WTC11 (cell line): ENCODE measurements around the gene SGPL1. TPM values are rescaled to one million over a fixed set of nuclear protein-coding genes. Genes with fewer than 3 reads are reported as not detected.

Source experiments
- ATAC-seq: fragments of 200-7000 bp; cut with Tn5 transposase; 2 replicates; pipeline ENCODE4 v1.10.0; 2021; ENCODE audit warnings: mild to moderate bottlenecking, moderate library complexity
- CTCF ChIA-PET: fragments of 300-600 bp; sonication (Branson Sonifier 250); formaldehyde crosslinking; loops from one replicate; lab custom pipeline; 2021; ENCODE audit warnings: antibody characterized with exemption; lab: Charles Lee
- POLR2A ChIA-PET: fragments of 350-600 bp; sonication (Branson Sonifier 250); formaldehyde crosslinking; loops from one replicate; lab custom pipeline; 2021; ENCODE audit warnings: antibody characterized with exemption; lab: Charles Lee
- DNase-seq: peaks from one replicate; pipeline ENCODE4 v3.0.0; 2021; ENCODE audit warnings: low spot score
- H3K27ac Mint-ChIP-seq: 2 replicates; pipeline ENCODE4 v1.8.0; 2021; ENCODE audit warnings: mixed read lengths
- H3K27me3 Mint-ChIP-seq: 2 replicates; pipeline ENCODE4 v1.8.0; 2021; ENCODE audit warnings: low read depth, mild to moderate bottlenecking, moderate library complexity, mixed read lengths
- H3K36me3 Mint-ChIP-seq: 2 replicates; pipeline ENCODE4 v1.8.0; 2021; ENCODE audit warnings: mixed read lengths
- H3K4me1 Mint-ChIP-seq: 2 replicates; pipeline ENCODE4 v1.8.0; 2022; ENCODE audit warnings: mixed read lengths
- H3K4me3 Mint-ChIP-seq: 2 replicates; pipeline ENCODE4 v1.8.0; 2021; ENCODE audit warnings: mild to moderate bottlenecking, moderate library complexity, mixed read lengths
- H3K9me3 Mint-ChIP-seq: 2 replicates; pipeline ENCODE4 v1.8.0; 2021; ENCODE audit warnings: mixed read lengths
- CBFB ChIP-seq: sonication (generic); formaldehyde crosslinking; IDR thresholded peaks from 2 replicates; pipeline ENCODE4 v1.8.1; 2022; ENCODE audit warnings: mild to moderate bottlenecking, low read depth, missing genetic modification reagents
- CREB1 ChIP-seq: sonication (generic); formaldehyde crosslinking; IDR thresholded peaks from 2 replicates; pipeline ENCODE4 v1.8.0; 2023; ENCODE audit warnings: mild to moderate bottlenecking, missing genetic modification reagents
- E2F1 ChIP-seq: sonication (generic); formaldehyde crosslinking; IDR thresholded peaks from 2 replicates; pipeline ENCODE4 v1.8.0; 2022; ENCODE audit warnings: mild to moderate bottlenecking, missing genetic modification reagents
- FOXJ3 ChIP-seq: sonication (generic); formaldehyde crosslinking; IDR thresholded peaks from 2 replicates; pipeline ENCODE4 v1.9.0; 2021; ENCODE audit warnings: missing genetic modification reagents, mild to moderate bottlenecking, borderline replicate concordance
- FOXK1 ChIP-seq: sonication (generic); formaldehyde crosslinking; IDR thresholded peaks from 2 replicates; pipeline ENCODE4 v1.8.0; 2022; ENCODE audit warnings: mild to moderate bottlenecking, moderate library complexity, missing genetic modification reagents
- FOXP4 ChIP-seq: sonication (generic); formaldehyde crosslinking; IDR thresholded peaks from 2 replicates; pipeline ENCODE4 v1.8.0; 2022; ENCODE audit warnings: mild to moderate bottlenecking, missing genetic modification reagents
- GABPB1 ChIP-seq: sonication (generic); formaldehyde crosslinking; IDR thresholded peaks from 2 replicates; pipeline ENCODE4 v1.8.1; 2023; ENCODE audit warnings: mild to moderate bottlenecking, missing genetic modification reagents
- IRF1 ChIP-seq: sonication (generic); formaldehyde crosslinking; IDR thresholded peaks from 2 replicates; pipeline ENCODE4 v1.8.0; 2023; ENCODE audit warnings: missing genetic modification reagents
- JAZF1 ChIP-seq: fragments of 250-450 bp; sonication (Bioruptor Pico); IDR thresholded peaks from 2 replicates; pipeline ENCODE4 v1.9.0; 2021; ENCODE audit warnings: moderate library complexity, mild to moderate bottlenecking, inconsistent platforms
- JUN ChIP-seq: sonication (generic); formaldehyde crosslinking; IDR thresholded peaks from 2 replicates; pipeline ENCODE4 v1.8.0; 2023; ENCODE audit warnings: mild to moderate bottlenecking, missing genetic modification reagents
- MLX ChIP-seq: sonication (generic); formaldehyde crosslinking; IDR thresholded peaks from 2 replicates; pipeline ENCODE4 v1.8.1; 2023; ENCODE audit warnings: mild to moderate bottlenecking, missing genetic modification reagents, moderate library complexity
- MXD4 ChIP-seq: fragments of 250-450 bp; sonication (Bioruptor Pico); IDR thresholded peaks from 2 replicates; pipeline ENCODE4 v1.8.0; 2021; ENCODE audit warnings: mild to moderate bottlenecking, moderate library complexity, borderline replicate concordance
- NR1H2 ChIP-seq: sonication (generic); formaldehyde crosslinking; IDR thresholded peaks from 2 replicates; pipeline ENCODE4 v1.9.0; 2021; ENCODE audit warnings: mild to moderate bottlenecking, moderate library complexity, missing genetic modification reagents
- OVOL2 ChIP-seq: fragments of 250-450 bp; sonication (Bioruptor Pico); IDR thresholded peaks from 2 replicates; pipeline ENCODE4 v1.9.0; 2021; ENCODE audit warnings: mild to moderate bottlenecking, borderline replicate concordance
- SMAD4 ChIP-seq: sonication (generic); formaldehyde crosslinking; IDR thresholded peaks from 2 replicates; pipeline ENCODE4 v1.8.0; 2022; ENCODE audit warnings: mild to moderate bottlenecking, missing genetic modification reagents
- TCF7 ChIP-seq: sonication (generic); formaldehyde crosslinking; IDR thresholded peaks from 2 replicates; pipeline ENCODE4 v1.8.0; 2022; ENCODE audit warnings: mild to moderate bottlenecking, low read depth, missing genetic modification reagents, moderate library complexity
- TEAD4 ChIP-seq: sonication (generic); formaldehyde crosslinking; IDR thresholded peaks from 2 replicates; pipeline ENCODE4 v1.8.0; 2022; ENCODE audit warnings: mild to moderate bottlenecking, missing genetic modification reagents
- TP53 ChIP-seq: sonication (generic); formaldehyde crosslinking; IDR thresholded peaks from 2 replicates; pipeline ENCODE4 v1.8.1; 2023; ENCODE audit warnings: mild to moderate bottlenecking, missing genetic modification reagents
- ZNF138 ChIP-seq: sonication (generic); formaldehyde crosslinking; conservative IDR thresholded peaks from 2 replicates; pipeline ENCODE4 v1.8.1; 2022; ENCODE audit warnings: mild to moderate bottlenecking, moderate library complexity, missing genetic modification reagents
- ZNF263 ChIP-seq: sonication (generic); formaldehyde crosslinking; IDR thresholded peaks from 2 replicates; pipeline ENCODE4 v1.8.1; 2022; ENCODE audit warnings: low read depth, mild to moderate bottlenecking, moderate library complexity, missing genetic modification reagents
- ZNF416 ChIP-seq: fragments of 250-450 bp; sonication (Bioruptor Pico); IDR thresholded peaks from 2 replicates; pipeline ENCODE4 v1.9.0; 2021; ENCODE audit warnings: mild to moderate bottlenecking, inconsistent platforms
- ZNF425 ChIP-seq: fragments of 250-450 bp; sonication (Bioruptor Pico); conservative IDR thresholded peaks from 2 replicates; pipeline ENCODE4 v1.9.0; 2021; ENCODE audit warnings: mild to moderate bottlenecking
- total RNA-seq: library from RNA; stranded (reverse); gene quantifications from 3 replicates; pipeline ENCODE4 v1.2.3, GENCODE V29; 2021
- TF ChIP-seq, protein P1 (sequence below): sonication (generic); formaldehyde crosslinking; IDR thresholded peaks from 2 replicates; pipeline ENCODE4 v1.8.1; 2023; ENCODE audit warnings: mild to moderate bottlenecking, missing genetic modification reagents, moderate library complexity
- TF ChIP-seq, protein P2 (sequence below): sonication (generic); formaldehyde crosslinking; IDR thresholded peaks from 2 replicates; pipeline ENCODE4 v1.8.1; 2022; ENCODE audit warnings: mild to moderate bottlenecking, missing genetic modification reagents, moderate library complexity, borderline replicate concordance

Gene SGPL1
- total RNA-seq, 1 experiment from 2014 or later = 44.6 TPM

- Mint-ChIP-seq H3K36me3 (peaks cover 29% of the 10 kb centered on the region), H3K4me1 (no peaks in the 10 kb centered on the region), H3K4me3 (no peak overlapping the region), H3K27me3 (no peaks in the 10 kb centered on the region), H3K27ac (no peak overlapping the region), H3K9me3 (peaks cover 7% of the 10 kb centered on the region; the same call in 1 of the 2 replicates)
- DNase-seq = no peak
- TF ChIP-seq TEAD4 (CRISPR knock-in tag) = no peak
- no peak for TF ChIP-seq JAZF1 (CRISPR knock-in tag)
- TF ChIP-seq OVOL2 = no peak
- TF ChIP-seq ZNF416 = no peak
- no peak for TF ChIP-seq GABPB1 (CRISPR knock-in tag)
- no peak for TF ChIP-seq CREB1 (CRISPR knock-in tag)
- TF ChIP-seq ZNF138 = no peak
- TF ChIP-seq MLX (CRISPR knock-in tag) = no peak
- no peak for TF ChIP-seq E2F1 (CRISPR knock-in tag)
- no peak for TF ChIP-seq MXD4 (CRISPR knock-in tag)
- TF ChIP-seq NR1H2 (CRISPR knock-in tag) = no peak
- no peak for TF ChIP-seq ZNF263
- no peak for TF ChIP-seq JUN (CRISPR knock-in tag)
- no peak for TF ChIP-seq TP53 (CRISPR knock-in tag)
- POLR2A ChIA-PET = no interaction called here
- CTCF ChIA-PET = interaction anchor here (1.2 kb wide), 1 partner anchor 9 kb away, joined by 4 read pairs; no protein-coding TSS in a partner anchor
- ATAC-seq = no peak
Observed at GRCh38 chr10:70834441-70835151, 18.8 kb downstream of the SGPL1 start.

GRCh38 chr10:70836319-70836718 lies 20.6 kb downstream of the SGPL1 start:
- Mint-ChIP-seq H3K36me3 (peaks cover 31% of the 10 kb centered on the region), H3K27ac (no peak overlapping the region), H3K9me3 (peaks cover 7% of the 10 kb centered on the region; the same call in 1 of the 2 replicates), H3K4me1 (no peaks in the 10 kb centered on the region), H3K4me3 (no peak overlapping the region), H3K27me3 (no peaks in the 10 kb centered on the region)
- CTCF ChIA-PET = no interaction called here
- ATAC-seq (no peak), DNase-seq (no peak)
- POLR2A ChIA-PET = no interaction called here
- TF ChIP-seq, protein P1, sequence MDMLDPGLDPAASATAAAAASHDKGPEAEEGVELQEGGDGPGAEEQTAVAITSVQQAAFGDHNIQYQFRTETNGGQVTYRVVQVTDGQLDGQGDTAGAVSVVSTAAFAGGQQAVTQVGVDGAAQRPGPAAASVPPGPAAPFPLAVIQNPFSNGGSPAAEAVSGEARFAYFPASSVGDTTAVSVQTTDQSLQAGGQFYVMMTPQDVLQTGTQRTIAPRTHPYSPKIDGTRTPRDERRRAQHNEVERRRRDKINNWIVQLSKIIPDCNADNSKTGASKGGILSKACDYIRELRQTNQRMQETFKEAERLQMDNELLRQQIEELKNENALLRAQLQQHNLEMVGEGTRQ = no peak
- no peak for TF ChIP-seq CREB1 (CRISPR knock-in tag)
- no peak for TF ChIP-seq SMAD4 (CRISPR knock-in tag)
- no peak for TF ChIP-seq CBFB (CRISPR knock-in tag)
- no peak for TF ChIP-seq TCF7
- TF ChIP-seq, protein P2, sequence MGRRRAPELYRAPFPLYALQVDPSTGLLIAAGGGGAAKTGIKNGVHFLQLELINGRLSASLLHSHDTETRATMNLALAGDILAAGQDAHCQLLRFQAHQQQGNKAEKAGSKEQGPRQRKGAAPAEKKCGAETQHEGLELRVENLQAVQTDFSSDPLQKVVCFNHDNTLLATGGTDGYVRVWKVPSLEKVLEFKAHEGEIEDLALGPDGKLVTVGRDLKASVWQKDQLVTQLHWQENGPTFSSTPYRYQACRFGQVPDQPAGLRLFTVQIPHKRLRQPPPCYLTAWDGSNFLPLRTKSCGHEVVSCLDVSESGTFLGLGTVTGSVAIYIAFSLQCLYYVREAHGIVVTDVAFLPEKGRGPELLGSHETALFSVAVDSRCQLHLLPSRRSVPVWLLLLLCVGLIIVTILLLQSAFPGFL (CRISPR knock-in tag) = no peak
- TF ChIP-seq FOXJ3 (CRISPR knock-in tag) = no peak
- no peak for TF ChIP-seq FOXK1

DNA sequence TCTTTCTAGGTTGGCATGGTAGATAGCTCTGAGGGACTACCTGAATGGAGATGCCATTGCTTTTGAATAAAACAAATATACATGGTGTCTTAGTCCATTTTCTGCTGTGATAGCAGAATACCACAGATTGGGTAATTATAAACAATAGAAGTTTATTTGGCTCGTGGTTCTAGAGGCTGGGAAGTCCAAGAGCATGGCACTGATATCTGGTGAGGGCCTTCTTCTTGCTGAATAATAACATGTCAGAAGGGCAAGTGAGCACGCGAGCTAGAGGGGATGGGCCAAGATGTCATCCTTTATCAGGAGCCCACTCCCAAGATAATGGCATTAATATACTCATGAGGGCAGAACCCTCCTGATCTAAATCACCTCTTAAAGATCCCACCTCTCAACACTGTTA lies 21.9 kb downstream of the SGPL1 start:
- ATAC-seq (no peak), DNase-seq (no peak)
- POLR2A ChIA-PET = no interaction called here
- Mint-ChIP-seq H3K9me3 (peaks cover 7% of the 10 kb centered on the region; the same call in 1 of the 2 replicates), H3K4me1 (no peaks in the 10 kb centered on the region), H3K4me3 (no peak overlapping the region), H3K27ac (no peak overlapping the region), H3K36me3 (peaks cover 38% of the 10 kb centered on the region), H3K27me3 (no peaks in the 10 kb centered on the region)
- CTCF ChIA-PET = no interaction called here
- TF ChIP-seq FOXP4 (CRISPR knock-in tag) = no peak
- TF ChIP-seq IRF1 = no peak
- no peak for TF ChIP-seq TCF7
- no peak for TF ChIP-seq ZNF425
